GM19455 (cell line): ENCODE measurements around the gene ST3GAL3.
A peak's percentile ranks its signal among the peaks of the same experiment; 100 is the strongest.
"Not testable (repeated sequence)": the region's sequence is repeated elsewhere in the genome, so short reads cannot be mapped to it uniquely, and the experiment has no call there.

Experiments used
- ATAC-seq: cut with Tn5 transposase; IDR thresholded peaks from one replicate; pipeline ENCODE4 v1.9.1; 2021; ENCODE audit not compliant: unreplicated experiment

Gene ST3GAL3

GRCh38 chr1:43699281-43699680 is 8.1 kb upstream of the ST3GAL3 start:
- ATAC-seq, result no peak

GRCh38 chr1:43703836-43704235 is 3.5 kb upstream of the ST3GAL3 start:
- ATAC-seq, result no peak

DNA sequence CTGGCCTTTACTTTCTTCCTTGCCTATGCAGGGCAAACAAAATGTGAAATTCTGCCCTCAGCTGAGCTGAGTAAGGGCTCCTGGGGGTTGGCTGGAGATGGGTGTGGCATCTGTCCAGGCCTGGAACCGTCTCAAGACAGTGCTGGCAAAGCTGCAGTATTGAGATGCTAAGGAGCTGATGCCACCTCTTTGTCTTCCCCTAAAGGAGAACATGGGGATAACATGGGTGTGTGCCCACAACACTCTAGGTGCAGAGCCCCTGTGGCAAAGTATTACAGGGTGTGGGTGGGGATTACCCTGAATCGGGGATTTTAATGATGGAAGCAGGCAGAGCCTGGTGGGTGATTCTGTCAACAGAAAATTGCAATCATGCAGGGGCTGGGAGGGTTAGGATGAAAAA is 2.5 kb upstream of the ST3GAL3 start:
- ATAC-seq, result no peak

DNA sequence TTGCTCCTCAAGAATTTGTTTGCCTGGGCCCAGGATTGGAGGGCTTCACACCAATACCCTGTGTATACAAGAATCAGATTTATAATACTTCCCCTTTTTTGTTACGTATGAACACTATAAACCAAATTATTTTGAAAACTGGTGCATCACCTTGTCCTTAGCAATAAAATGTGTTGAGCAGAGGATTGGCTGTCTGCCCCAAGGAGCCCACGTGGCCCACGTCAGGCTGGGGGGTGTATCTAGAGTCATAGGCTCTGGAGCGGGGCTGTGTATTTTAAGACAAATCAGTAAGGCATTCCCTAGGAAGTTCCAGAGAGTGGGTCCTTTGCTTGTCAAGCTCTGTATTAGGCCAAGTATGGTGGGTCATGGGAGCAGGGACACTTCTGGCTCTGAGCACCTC is 2.0 kb upstream of the ST3GAL3 start:
- ATAC-seq, result no peak

GRCh38 chr1:43705982-43706597 is 1.2 kb upstream of the ST3GAL3 start:
- no peak for ATAC-seq

- ATAC-seq, result peak; percentile 9
Measured at GRCh38 chr1:43706598-43707189, 642 bp upstream of the ST3GAL3 start.

- no peak for ATAC-seq
Measured at GRCh38 chr1:43708002-43708410, 670 bp downstream of the ST3GAL3 start.

DNA sequence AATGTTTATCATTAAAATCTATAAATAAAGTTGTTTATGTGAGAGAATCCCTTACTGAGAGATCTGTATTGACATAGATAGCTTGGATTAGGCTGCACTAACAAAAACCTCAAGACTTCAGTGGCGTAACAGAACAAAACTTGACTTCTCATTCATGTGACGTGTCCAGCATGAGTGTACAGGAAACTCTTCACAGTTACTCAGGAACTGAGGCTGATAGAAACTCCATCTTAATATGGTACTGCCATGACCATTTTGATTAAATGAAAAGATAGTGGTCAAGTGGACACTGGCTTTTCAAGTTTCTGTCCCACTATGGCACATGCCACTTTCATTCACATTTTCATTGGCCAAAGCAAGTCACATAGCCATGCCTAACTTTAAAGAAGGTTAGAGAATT is 3.7 kb downstream of the ST3GAL3 start:
- ATAC-seq, result no peak

DNA sequence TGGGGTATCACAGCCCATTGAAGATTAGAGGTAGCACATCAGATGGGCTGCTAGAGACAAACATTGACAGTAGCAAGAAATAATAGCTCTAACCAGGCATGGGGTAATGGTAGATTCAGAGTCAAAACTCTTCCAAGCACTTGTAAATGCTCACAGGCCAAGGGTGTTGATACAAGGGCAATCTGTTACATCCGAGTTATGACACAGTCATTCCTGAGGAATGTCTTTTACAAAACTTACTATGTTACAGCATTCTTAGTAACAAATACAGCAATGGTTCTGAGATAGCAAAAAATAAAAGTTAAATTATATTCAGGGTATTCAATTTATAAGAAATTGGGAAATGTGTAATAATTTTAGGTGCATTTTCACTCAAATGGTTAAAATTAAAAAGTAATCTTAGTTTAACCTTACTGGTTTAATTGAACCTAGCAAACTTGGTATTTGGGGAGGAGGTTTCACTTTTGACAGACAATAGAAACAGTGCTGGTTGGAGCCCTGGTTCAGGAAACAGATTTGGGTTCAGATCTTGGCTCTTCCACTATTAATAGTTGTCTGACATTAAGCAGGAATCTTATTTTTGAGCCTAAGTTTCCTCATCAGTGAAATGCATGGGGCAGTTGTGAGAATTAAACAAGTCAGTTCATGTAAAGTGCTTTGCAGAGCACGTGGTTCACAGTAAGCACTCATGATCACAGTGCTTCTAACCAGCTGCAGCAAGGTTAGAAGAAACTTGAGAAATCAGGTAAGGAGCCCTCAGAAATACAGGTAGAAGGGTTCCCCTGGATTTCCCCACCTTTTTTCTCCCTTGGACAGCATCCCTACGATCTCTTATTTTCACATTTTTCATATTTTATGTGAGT is 4.4 kb downstream of the ST3GAL3 start:
- no peak for ATAC-seq

GRCh38 chr1:43716559-43717281 is 9.4 kb downstream of the ST3GAL3 start:
- no peak for ATAC-seq

GRCh38 chr1:43719063-43719462 is 11.7 kb downstream of the ST3GAL3 start:
- ATAC-seq, result no peak

DNA sequence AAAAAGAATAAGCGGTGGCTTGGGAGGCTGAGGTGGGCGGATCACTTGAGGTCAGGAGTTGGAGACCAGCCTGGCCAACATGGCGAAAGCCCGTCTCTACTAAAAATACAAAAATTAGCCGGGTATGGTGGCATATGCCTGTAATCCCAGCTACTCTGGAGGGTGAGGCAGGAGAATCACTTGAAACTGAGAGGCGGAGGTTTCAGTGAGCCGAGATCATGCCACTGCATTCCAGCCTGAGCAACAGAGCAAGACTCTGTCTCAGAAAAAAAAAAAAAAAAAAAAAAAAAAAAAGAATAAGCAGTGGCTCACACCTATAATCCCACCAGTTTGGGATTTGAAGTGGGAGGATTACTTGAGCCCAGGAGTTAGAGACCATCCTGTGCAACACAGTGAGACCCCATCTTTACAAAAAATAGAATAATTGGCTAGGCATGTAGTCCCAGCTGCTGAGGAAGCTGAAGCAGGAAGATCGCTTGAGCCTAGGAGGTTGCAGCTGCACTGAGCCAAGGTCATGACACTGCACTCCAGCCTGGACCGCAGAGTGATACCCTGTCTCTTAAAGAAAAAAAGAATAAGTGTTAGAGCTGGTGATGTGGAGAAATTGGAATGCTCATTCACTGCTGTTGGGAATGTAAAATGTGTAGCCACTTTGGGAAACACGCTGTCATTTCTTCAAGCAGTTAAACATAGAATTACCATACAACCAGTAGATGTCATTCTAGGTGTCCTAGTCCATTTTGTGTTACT is 12.5 kb downstream of the ST3GAL3 start:
- not testable (repeated sequence) for ATAC-seq

- no peak for ATAC-seq
Measured at GRCh38 chr1:43722810-43723209, 15.5 kb downstream of the ST3GAL3 start.

GRCh38 chr1:43729816-43730463 is 22.6 kb downstream of the ST3GAL3 start:
- ATAC-seq, result no peak

DNA sequence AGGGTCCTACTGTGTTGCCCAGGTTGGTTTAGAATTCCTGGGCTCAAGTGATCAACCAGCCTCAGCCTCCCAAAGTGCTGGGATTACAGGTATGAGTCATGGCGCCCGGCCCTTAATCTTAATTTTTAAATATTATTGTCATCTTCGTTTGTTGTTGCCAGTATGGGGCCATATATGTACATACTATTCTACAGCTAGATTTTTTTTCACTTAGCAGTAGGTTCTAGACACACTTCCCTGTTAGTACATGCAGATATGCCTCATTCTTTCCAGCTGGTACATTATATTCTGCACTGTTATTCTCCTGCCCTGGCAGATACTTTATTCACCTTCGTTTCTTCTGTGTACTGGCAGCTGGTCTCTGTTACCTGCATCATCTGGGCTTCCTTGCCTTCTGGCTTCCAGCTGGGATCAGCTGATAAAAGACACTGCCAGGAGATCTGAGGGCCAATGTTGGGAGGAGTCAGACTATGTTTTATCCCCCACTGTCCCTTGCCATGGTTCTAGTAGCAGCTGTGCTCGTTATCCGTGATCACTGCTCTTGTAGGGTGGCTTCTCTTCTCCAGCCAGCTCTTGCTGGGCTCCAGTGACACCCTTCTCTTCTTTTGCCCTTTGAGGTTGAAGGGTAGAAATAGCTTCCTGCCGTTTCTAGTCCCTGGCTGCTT is 24.7 kb downstream of the ST3GAL3 start:
- no peak for ATAC-seq

DNA sequence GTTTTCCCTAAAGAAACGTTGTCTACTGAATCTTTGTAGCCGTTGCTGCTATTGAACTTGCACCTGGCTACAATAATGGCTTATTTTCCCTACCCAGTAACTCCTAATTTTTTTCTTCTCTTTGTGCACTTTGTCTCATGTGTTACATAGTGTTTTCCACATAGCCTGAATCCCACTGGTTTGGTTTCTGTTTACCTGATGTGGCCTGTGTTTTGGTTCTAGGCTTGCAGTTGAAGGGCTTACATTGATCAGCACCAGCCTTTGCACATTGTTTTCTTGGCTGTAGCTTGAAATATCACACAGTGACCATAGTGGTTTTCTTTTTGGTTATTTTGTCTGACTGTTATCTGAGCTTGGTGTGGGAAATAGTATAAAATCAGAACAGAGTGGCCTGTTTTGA is 29.5 kb downstream of the ST3GAL3 start:
- no peak for ATAC-seq

DNA sequence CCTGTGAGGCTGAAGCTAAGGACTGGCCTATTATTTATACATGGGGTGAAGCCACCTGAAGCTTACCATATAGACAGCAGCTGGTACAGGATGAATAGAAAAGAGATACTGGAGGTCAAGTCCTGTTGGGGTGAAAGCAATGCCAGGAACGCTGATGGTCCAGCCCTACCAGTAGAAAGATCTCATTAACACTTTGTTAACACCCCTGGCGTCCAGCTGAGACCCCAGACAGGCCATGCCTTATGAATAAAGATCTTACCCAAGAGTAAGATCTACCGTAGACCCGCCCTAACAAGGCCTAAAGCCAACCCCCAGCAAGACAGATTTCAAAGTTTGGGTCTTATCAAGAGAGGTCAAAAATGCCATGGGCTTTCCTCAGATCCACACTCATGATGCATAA is 34.7 kb downstream of the ST3GAL3 start:
- no peak for ATAC-seq

- ATAC-seq, result no peak
Measured at GRCh38 chr1:43743206-43743605, 35.9 kb downstream of the ST3GAL3 start.

DNA sequence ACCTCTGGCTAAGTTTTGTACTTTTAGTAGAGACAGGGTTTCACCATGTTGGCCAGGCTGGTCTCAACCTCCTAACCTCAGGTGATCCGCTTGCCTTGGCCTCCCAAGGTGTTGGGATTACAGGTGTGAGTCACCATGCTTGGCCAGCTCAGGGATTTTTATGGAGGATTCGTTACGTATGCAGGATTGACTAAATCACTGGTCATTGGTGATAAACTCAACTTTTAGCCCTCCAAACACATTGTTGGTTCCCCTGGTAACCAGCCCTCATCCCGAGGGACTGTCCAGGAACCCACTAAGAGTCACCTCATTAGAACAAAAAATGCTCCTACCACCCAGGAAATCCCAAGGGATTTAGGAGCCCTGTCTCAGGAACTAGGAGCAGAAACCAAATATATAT is 40.4 kb downstream of the ST3GAL3 start:
- no peak for ATAC-seq

DNA sequence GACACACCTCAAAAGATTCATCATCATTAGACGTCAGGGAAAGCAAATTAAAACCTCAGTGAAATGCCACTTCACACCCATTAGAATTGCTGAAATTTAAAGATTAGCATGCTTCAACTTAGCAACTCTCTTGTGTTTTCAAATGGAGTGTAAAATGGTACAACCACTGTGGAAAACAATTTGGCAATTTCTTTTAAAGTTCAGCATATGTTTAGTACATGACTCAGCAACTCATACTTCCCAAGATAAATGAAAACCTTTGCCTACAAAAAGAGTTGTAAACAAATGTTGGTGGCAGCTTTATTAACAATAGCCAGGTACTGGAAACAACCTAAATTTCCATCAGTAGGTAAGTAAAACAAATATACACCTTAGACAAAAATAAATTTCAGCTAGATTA is 42.7 kb downstream of the ST3GAL3 start:
- no peak for ATAC-seq
